ENCODE measurements around the gene EZH1. TPM values are rescaled to one million over a fixed set of nuclear protein-coding genes. Genes with fewer than 3 reads are reported as not detected.

The EZH1 gene
- total and polyA plus RNA-seq, 2 experiments from 2014 or later, result 22.4 to 22.8 TPM

DNA sequence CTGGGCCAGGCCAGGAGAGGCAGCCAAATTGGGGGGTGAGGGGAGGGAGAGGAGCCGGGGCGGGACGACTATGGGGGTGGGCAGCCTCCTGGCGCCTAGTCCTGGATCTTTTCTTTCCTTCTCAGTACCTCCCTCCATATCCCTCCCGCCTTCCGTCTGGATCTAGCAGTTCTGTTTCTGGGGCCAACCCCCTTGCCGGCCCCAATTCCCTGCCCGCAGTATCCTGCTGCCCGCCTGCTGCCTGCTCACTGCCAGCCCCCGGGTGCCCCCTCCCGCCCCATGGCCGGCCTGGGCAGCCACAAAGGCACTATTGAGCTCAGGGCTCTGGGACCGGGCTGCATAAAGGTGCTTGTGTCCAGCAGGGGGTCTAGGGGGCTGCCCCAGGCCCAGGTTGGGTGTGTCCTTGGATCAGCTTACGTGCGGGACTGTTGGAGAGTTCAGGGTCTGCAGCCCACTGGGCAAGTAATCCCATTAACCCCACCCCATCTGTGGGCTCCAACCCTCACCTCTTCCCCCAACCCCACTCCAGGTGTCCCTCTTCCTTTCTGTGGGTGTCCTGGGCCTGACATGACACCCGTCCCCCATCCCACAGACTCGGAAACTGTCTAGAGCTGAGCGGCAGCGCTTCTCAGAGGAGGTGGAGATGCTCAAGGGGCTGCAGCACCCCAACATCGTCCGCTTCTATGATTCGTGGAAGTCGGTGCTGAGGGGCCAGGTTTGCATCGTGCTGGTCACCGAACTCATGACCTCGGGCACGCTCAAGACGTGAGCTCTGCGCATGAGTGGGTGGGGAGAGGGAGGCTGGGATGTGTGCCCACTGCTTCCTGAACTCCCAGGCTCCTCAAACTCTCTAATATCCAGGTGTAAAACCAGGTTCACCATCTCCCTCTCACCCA, 37.6 kb upstream of the EZH1 start:
- Histone ChIP-seq H3F3A (ENCODE audit: insufficient read depth) (peaks cover 16% of the 10 kb centered on the region; the same call in 1 of the 2 replicates), H3K9me3 (ENCODE audit: low read depth) (no peaks in the 10 kb centered on the region), H3K27me3 (replicated peaks; ENCODE audit: insufficient read depth) (no peaks in the 10 kb centered on the region), H3K79me2 (ENCODE audit: insufficient read depth) (peaks cover 22% of the 10 kb centered on the region), H3K36me3 (ENCODE audit: low read depth) (no peaks in the 10 kb centered on the region; the same call in 1 of the 2 replicates), H3K9me2 (ENCODE audit: insufficient read depth) (no peaks in the 10 kb centered on the region), H2AFZ (peak overlapping the region; percentile 35), H3K4me2 (ENCODE audit: unreplicated experiment) (peak overlapping the region; percentile 94), H4K20me1 (ENCODE audit: insufficient read depth) (no peaks in the 10 kb centered on the region), H3K27ac (0 out of 2 replicates have a peak overlapping the region, but pooled peaks have one; percentile 14), H3K9ac (peak overlapping the region; percentile 76), H3K4me3 (peak overlapping the region; percentile 85), H3K4me1 (ENCODE audit: insufficient read depth) (peaks cover 20% of the 10 kb centered on the region)
- in situ Hi-C loops (cut with MboI), result no loop called here
- 23 to 32% methylated on average over 20 to 29 of the region's 29 CpGs for WGBS, 2 experiments (ENCODE audit: low coverage in 1 of 2, low lambda C conversion rate in 2 of 2, missing lambda C conversion rate in 2 of 2)
- TF ChIP-seq EZH2phosphoT487 (IDR thresholded peaks at IDR 0.05; ENCODE audit: insufficient read depth, low read depth) (no peak), EZH2 (IDR thresholded peaks at IDR 0.05; ENCODE audit: insufficient read depth, poor library complexity, severe bottlenecking) (no peak)
- peak; percentile 64 for DNase-seq

DNA sequence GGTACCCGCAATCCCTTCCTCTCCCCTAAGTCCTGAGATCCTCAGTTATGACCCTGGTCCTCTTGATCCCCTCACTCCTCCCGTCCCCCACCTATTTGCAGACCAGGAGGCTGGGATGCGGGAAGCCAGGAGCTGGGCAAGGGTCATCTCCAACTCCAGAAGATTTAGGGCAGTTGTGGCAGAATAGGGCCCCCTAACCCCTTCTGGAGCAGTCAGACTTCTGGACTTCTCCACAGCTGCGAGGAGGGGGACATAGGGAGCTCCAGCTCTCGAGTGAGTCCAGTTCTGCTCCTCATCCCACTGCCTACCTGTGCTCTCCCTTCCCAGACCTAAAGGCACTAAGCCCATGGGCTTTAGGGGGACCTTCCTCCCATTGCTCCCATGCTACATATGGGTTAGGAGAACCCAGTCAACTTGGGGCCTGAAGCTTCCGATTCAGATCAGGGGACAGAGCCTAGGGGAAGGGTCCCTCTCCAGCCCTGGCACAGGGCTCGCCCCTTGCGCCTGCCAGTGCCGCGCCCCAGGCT, 36.9 kb upstream of the EZH1 start:
- H3K4me3 ChIP-seq, result peak overlapping the region; percentile 85
- no peaks in the 10 kb centered on the region for H4K20me1 ChIP-seq (ENCODE audit: insufficient read depth)
- peaks cover 16% of the 10 kb centered on the region; the same call in 1 of the 2 replicates for H3F3A ChIP-seq (ENCODE audit: insufficient read depth)
- H2AFZ ChIP-seq, result peak overlapping the region; percentile 35; the same call in 1 of the 2 replicates
- H3K79me2 ChIP-seq (ENCODE audit: insufficient read depth), result peaks cover 22% of the 10 kb centered on the region
- in situ Hi-C loops (cut with MboI), result no loop called here
- DNase-seq, result no peak
- H3K27me3 ChIP-seq (replicated peaks; ENCODE audit: insufficient read depth), result no peaks in the 10 kb centered on the region
- peak overlapping the region; percentile 76 for H3K9ac ChIP-seq
- peak overlapping the region; percentile 94 for H3K4me2 ChIP-seq (ENCODE audit: unreplicated experiment)
- no peaks in the 10 kb centered on the region for H3K9me2 ChIP-seq (ENCODE audit: insufficient read depth)
- no peaks in the 10 kb centered on the region for H3K9me3 ChIP-seq (ENCODE audit: low read depth)
- H3K36me3 ChIP-seq (ENCODE audit: low read depth), result peaks cover 2% of the 10 kb centered on the region; the same call in 1 of the 2 replicates
- peaks cover 20% of the 10 kb centered on the region for H3K4me1 ChIP-seq (ENCODE audit: insufficient read depth)
- TF ChIP-seq EZH2phosphoT487 (IDR thresholded peaks at IDR 0.05; ENCODE audit: insufficient read depth, low read depth), result no peak
- no peak for TF ChIP-seq EZH2 (IDR thresholded peaks at IDR 0.05; ENCODE audit: insufficient read depth, poor library complexity, severe bottlenecking)
- peak overlapping the region; percentile 5; the same call in 1 of the 2 replicates for H3K27ac ChIP-seq
- WGBS, 2 experiments (ENCODE audit: low coverage in 1 of 2, low lambda C conversion rate in 2 of 2, missing lambda C conversion rate in 2 of 2), result 22 to 23% methylated on average over 10 of the region's 10 CpGs

DNA sequence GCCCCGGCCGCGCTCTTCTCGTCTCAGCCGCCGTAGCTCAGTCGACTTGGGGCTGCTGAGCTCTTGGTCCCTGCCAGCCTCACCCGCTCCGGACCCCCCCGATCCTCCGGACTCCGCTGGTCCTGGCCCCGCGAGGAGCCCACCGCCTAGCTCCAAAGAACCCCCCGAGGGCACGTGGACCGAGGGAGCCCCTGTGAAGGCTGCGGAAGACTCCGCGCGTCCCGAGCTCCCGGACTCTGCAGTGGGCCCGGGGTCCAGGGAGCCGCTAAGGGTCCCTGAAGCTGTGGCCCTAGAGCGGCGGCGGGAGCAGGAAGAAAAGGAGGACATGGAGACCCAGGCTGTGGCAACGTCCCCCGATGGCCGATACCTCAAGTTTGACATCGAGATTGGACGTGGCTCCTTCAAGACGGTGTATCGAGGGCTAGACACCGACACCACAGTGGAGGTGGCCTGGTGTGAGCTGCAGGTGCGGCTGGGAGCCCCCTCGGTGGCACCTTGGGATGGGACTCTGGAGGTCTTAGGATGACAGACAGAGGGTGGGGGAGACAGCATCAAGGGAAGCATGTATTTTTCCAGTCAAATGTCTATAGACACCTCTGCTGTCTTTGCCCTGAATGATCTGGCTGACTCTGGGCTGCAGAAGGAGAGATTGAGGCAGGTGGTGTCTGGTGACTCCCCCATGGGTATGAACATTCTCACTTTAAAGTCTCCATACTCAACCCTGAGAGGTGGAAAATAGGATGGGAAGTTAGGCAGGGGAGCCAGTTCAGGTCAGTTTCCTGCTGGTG, 36.2 kb upstream of the EZH1 start:
- Histone ChIP-seq H3F3A (ENCODE audit: insufficient read depth) (peaks cover 16% of the 10 kb centered on the region; the same call in 1 of the 2 replicates), H2AFZ (peak overlapping the region; percentile 51), H3K9me3 (ENCODE audit: low read depth) (no peaks in the 10 kb centered on the region), H3K79me2 (ENCODE audit: insufficient read depth) (peaks cover 22% of the 10 kb centered on the region), H3K36me3 (ENCODE audit: low read depth) (peaks cover 7% of the 10 kb centered on the region; the same call in 1 of the 2 replicates), H3K4me2 (ENCODE audit: unreplicated experiment) (peak overlapping the region; percentile 94), H3K4me3 (peak overlapping the region; percentile 85), H3K9ac (peak overlapping the region; percentile 76), H3K4me1 (ENCODE audit: insufficient read depth) (peaks cover 20% of the 10 kb centered on the region), H3K9me2 (ENCODE audit: insufficient read depth) (no peaks in the 10 kb centered on the region), H3K27me3 (replicated peaks; ENCODE audit: insufficient read depth) (no peaks in the 10 kb centered on the region), H3K27ac (no peak overlapping the region), H4K20me1 (ENCODE audit: insufficient read depth) (no peaks in the 10 kb centered on the region)
- DNase-seq, result peak; percentile 60
- in situ Hi-C loops (cut with MboI), result no loop called here
- TF ChIP-seq EZH2 (IDR thresholded peaks at IDR 0.05; ENCODE audit: insufficient read depth, poor library complexity, severe bottlenecking) (no peak), EZH2phosphoT487 (IDR thresholded peaks at IDR 0.05; ENCODE audit: insufficient read depth, low read depth) (no peak)
- WGBS, 2 experiments (ENCODE audit: low coverage in 1 of 2, low lambda C conversion rate in 2 of 2, missing lambda C conversion rate in 2 of 2), result 5 to 6% methylated on average over 36 to 39 of the region's 39 CpGs

Data from GM23248 (cell line).